Thyroid gland (tissue), 4 donors: ENCODE results near the gene SHCBP1L.

Experiments
- POLR2A ChIP-seq, 2 donors: fragments of 450-650 bp; IDR thresholded peaks; one replicate each; pipeline ENCODE4 v1.6.1; 2017; ENCODE audit warnings: antibody characterized with exemption in 2 of 2, mild to moderate bottlenecking in 2 of 2, moderate library complexity in 1 of 2
- TF ChIP-seq, protein P1 (sequence below), 6 experiments: fragments of 200-600 bp in 3 of 6; fragments of 450-650 bp in 3 of 6; sonication (generic) in 3 of 6; IDR thresholded peaks; one replicate each; pipeline ENCODE4 v1.5.1; 2016 to 2019; ENCODE audit warnings: antibody characterized with exemption in 6 of 6, mild to moderate bottlenecking in 2 of 6, inconsistent platforms in 1 of 6, moderate library complexity in 1 of 6

GRCh38 chr1:182913401-182913800 is 39.6 kb downstream of the SHCBP1L start:
- TF ChIP-seq, protein P1, sequence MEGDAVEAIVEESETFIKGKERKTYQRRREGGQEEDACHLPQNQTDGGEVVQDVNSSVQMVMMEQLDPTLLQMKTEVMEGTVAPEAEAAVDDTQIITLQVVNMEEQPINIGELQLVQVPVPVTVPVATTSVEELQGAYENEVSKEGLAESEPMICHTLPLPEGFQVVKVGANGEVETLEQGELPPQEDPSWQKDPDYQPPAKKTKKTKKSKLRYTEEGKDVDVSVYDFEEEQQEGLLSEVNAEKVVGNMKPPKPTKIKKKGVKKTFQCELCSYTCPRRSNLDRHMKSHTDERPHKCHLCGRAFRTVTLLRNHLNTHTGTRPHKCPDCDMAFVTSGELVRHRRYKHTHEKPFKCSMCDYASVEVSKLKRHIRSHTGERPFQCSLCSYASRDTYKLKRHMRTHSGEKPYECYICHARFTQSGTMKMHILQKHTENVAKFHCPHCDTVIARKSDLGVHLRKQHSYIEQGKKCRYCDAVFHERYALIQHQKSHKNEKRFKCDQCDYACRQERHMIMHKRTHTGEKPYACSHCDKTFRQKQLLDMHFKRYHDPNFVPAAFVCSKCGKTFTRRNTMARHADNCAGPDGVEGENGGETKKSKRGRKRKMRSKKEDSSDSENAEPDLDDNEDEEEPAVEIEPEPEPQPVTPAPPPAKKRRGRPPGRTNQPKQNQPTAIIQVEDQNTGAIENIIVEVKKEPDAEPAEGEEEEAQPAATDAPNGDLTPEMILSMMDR (IDR thresholded peaks at IDR 0.05): no peak
- TF ChIP-seq POLR2A (IDR thresholded peaks at IDR 0.05): no peak
